GM18499 (cell line): ENCODE measurements around the gene UBA3.
A peak's percentile ranks its signal among the peaks of the same experiment; 100 is the strongest.

Source experiments
- ATAC-seq: cut with Tn5 transposase; IDR thresholded peaks from one replicate; pipeline ENCODE4 v1.9.1; 2021; ENCODE audit warnings: moderate number of reproducible peaks; ENCODE audit not compliant: insufficient read depth, unreplicated experiment

The UBA3 gene

GRCh38 chr3:69079269-69080159, 651 bp downstream of the UBA3 start:
- no peak for ATAC-seq

GRCh38 chr3:69072928-69073327, 7.2 kb downstream of the UBA3 start:
- ATAC-seq, result no peak

GRCh38 chr3:69066121-69066520, 14.0 kb downstream of the UBA3 start:
- no peak for ATAC-seq

DNA sequence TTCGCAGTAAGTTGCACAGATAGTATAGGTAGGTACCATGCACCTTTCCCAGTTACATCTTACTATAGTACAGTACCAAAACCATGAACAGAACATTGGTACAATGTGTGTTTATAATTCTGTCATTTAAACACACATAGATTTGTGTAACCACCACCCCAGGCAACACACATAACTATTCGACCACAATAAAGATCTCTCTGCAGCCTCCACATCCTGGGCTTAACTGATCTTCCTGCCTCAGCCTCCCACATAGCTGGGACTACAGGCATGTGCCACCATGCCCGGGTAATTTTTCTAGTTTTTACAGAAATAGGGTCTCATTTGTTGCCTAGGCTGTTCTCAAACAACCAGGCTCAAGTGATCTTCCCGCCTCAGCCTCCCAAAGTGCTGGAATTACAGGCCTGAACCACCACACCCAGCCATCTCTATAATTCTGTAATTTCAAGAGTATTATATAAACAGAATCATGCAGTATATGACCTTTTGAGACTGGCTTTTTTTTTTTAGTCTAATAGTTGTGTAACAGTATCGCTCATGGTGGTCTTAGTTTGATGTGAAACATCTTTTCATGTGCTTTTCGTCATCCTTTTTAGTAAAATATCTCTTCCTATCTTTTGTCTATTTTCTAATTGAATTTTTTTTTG, 14.7 kb downstream of the UBA3 start:
- no peak for ATAC-seq

DNA sequence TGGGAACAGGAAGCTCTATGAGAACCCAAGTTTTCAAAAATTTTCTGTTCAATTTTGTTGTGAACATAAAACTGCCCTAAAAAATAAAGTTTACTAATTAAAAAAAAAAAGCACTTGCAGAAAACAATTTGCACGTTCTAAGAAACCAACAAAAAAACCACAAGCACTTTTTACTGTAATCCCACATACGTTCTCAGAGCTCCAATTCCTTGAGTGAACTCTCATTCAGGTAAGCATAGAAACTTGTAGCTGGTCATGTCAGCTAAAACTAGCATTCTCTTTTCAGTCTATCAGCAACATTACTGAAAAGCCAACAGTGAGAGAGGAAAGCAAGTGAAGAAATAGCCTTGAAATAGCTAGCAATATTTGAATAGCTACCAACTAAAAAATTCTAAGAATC, 16.5 kb downstream of the UBA3 start:
- no peak for ATAC-seq

GRCh38 chr3:69059688-69060087, 20.5 kb downstream of the UBA3 start:
- ATAC-seq, result no peak

DNA sequence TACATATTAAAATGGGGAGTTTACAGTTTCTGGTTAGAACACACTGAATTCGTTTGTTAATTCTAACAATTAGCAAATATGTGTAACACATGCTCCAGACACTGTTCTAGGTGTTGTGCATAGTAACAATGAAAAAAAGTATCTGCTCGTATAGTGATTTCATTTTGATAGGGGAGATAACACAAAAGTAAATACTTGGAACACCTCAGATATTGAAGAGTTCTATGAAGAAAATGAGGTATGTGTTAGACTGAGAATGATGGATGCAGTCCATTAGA, 21.3 kb downstream of the UBA3 start:
- ATAC-seq, result no peak

DNA sequence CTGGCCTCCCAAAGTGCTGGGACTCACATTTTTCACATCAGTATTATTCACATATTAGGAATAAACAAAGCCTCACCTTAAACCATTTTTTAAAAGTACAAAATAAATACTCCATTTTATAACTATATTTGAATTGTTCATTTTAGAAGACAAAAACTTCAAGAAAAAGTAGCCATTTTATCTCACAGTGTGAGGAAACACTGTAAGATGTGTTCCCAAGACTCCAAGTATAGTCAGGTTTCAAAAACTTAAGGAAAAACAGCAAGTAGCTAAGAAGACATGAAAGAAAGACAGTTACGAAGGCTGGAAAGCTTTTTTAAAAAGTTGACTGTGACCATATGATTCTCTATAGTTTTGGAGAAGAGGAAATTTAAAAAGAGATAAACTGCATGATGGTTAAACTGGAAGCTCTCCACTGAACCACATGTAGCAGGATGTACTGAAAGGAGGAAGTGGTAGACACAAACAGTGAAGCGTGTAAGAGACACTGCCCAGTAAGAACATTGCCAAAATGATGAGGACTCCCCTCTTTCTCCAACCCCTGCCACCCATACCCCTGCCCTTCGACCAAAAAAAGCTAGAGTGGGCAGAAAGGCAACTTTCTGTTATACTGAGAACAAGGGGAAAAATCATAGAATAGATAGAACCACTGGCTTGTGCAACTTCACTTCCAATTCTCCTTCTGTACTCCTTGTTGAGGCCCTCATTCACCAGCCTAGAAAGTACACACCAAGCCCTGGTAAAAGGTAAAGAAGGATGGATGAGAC, 21.8 kb downstream of the UBA3 start:
- ATAC-seq, result peak; percentile 95

DNA sequence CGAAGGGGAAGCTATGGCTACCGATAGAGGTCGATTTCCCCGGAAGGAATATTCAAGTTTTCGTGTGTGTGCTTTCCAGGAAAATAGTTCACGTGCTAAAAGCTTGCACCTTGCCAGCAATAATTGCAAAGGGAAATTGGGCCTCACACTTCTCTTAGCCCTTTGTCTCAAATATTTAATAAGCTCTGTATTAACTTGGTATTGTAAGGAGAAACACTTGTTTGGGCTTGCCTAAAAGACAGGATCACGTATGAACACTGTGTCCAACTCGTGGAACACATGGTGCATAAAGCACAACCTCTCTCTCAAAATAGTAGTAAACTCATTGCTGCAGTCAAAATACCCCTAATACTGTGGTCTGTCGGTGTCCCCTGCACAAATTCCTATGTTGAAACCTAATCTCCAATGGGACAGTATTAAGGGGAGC, 27.7 kb downstream of the UBA3 start:
- no peak for ATAC-seq

DNA sequence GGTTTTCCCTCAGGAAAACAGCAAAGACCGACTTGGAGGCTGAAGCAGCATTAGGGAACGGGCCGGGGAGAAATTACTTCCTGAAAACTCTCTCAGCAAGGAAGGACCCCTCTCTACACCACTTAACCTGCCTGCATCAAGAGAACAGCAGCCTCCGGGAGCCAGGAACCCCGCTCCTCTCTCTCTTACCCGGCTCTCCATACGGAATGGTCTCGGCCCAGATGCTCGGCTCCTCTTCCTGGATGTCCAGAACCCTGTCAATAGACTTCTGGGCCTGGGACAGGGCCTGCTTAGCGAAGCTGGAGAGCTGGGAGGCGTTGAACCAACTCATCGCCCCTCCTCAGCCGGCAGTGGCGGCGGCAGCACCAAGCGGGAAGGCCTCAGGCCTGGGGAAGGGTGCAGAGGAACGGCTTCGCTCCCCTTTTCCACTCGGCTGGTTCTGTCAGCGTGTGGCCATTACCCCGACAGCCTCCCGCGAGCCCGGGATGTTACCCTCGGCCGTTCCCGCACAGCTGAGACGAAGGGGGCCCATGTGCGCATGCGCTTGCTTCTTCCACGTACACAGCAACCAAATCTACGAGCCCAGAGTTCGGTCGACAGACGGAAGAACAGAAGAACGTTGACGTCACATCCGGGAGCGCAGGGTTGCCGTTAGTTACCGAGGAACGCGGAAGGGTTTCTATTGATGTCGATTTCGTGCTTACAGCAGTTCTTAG, 28.3 kb downstream of the UBA3 start, which contains the start of gene TMF1:
TMF1 (minus strand) TSS at position 578 of the 716 bp plus-strand sequence; CDS start at position 331, 247 bp downstream.
- ATAC-seq, result peak; percentile 96

DNA sequence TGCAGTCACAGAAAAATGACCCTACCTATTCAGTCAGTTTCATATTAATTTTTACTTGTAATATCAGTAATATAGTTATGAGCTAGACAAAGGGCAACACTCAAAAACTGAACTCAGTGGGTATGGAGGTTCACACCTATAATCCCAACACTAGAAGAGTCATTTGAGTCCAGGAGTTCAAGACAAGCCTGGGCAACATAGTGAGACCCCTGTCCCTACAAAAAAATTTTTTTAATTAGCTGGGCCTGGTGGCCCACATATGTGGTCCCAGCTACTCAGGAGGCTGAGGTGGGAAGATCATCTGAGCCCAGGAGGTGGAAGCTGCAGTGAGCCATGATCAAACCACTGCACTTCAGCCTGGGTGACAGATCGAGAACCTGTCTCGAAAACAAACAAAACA, 31.2 kb downstream of the UBA3 start:
- no peak for ATAC-seq

DNA sequence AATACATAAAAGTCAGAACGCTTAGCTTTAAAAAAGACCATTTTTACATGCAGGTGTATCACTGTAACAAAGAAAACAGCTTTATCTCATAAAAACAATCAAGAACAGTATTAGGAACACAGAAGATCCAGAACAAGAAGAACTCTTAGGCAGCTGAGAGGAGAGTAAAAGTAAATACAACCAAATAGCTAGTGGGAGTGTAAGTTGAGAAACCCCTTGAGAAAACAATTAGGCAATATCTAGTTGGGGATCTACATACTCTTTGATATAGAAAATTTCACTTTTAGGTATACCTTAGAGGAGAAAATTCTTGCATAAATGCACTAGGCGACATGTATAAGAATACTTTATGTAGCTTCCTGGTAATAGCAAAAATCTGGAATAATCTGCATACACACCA, 35.6 kb downstream of the UBA3 start:
- ATAC-seq, result no peak

DNA sequence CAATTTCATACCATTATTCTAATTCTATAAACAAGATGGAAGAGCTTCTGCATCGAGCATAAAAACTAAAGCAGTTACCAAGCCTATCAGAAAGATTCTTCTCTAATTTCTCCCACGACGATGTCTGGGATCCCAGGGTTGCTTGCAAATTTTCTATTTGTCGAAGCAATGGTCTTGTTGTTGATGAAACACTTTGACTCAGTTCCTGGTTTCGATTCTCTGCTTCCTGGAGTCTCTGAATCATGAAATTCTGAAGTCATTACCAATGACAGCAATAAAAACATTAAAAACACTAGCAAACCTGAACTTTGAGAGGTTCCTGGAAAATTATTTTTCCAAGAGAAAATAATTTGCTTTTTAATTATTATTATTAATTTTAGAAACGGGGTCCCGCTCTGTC, 46.7 kb downstream of the UBA3 start:
- ATAC-seq, result no peak

DNA sequence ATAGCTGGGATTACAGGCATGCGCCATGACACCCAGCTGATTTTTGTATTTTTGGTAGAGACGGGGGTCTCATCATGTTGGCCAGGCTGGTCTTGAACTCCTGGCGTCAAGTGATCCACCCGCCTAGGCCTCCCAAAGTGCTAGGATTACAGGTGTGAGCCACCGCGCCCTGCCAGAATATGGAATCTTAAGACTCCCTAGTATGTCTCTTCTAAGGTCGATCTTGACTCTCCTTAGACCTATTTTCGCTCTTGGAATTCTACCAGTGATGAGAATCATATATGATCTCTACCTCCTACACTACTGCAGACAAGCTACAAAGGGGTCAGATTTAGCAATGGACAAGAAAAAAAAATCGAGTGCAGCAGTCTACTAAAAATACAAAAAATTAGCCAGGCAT, 47.4 kb downstream of the UBA3 start:
- no peak for ATAC-seq

GRCh38 chr3:69032142-69032541, 48.0 kb downstream of the UBA3 start:
- no peak for ATAC-seq

GRCh38 chr3:69031635-69032034, 48.5 kb downstream of the UBA3 start:
- no peak for ATAC-seq

GRCh38 chr3:69020857-69021256, 59.3 kb downstream of the UBA3 start:
- ATAC-seq, result no peak

- ATAC-seq, result no peak
Observed at GRCh38 chr3:69020424-69020823, 59.7 kb downstream of the UBA3 start.

GRCh38 chr3:69016901-69017300, 63.3 kb downstream of the UBA3 start:
- ATAC-seq, result no peak

GRCh38 chr3:69016102-69016501, 64.1 kb downstream of the UBA3 start:
- ATAC-seq, result no peak
